VCaP (cell line): Measurements from ENCODE around the gene SNAP25.

Experiments used
- H3K27ac ChIP-seq: fragments of 450-650 bp; 2 replicates; pipeline ENCODE4 v1.5.1; 2017
- CTCF ChIP-seq: fragments of 450-650 bp; conservative IDR thresholded peaks from 2 replicates; pipeline ENCODE4 v1.5.1; 2017; ENCODE audit warnings: mild to moderate bottlenecking, moderate library complexity

The SNAP25 gene

DNA sequence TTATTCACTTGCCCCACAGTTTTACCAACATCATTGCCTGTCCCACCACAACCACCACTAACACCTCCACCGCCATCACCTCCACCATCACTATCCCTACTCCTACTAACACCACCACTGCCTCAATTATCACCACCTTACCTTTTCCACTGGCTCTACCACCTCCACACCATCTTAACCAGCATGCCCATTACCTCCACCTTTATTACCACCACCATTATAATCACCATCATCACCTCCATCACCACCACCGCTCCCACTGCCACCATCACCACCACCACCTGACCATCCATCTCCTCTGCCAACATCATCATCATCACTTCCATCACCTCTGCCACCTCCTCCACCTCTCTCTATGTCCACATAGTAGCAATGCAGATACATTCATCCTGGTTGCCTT is 90.0 kb downstream of the SNAP25 start:
- no peak for TF ChIP-seq CTCF
- no peak overlapping the region for H3K27ac ChIP-seq

- H3K27ac ChIP-seq, result no peak overlapping the region
- no peak for TF ChIP-seq CTCF
These were observed 90.7 kb downstream of the SNAP25 start for GRCh38 chr20:10309326-10309725.

DNA sequence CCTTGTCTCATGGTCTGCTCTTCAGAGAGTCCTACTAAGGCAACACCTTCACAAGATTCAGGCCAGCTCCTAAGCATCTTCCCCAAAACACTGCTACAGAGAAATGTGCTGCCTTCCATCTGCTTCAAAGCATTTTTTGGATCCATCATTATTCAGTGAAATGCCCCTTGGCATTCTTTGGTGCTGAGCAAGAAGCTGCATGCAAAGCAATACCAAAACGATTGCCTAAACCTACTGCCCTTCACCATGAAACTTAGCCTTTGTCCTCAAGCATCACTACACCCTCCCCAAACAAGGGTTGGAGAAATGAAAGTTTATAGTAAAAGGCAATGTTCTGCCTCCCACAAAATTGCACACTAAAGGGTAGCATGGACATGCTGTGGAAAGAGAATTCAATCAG is 93.5 kb downstream of the SNAP25 start:
- no peak for TF ChIP-seq CTCF
- no peak overlapping the region for H3K27ac ChIP-seq

DNA sequence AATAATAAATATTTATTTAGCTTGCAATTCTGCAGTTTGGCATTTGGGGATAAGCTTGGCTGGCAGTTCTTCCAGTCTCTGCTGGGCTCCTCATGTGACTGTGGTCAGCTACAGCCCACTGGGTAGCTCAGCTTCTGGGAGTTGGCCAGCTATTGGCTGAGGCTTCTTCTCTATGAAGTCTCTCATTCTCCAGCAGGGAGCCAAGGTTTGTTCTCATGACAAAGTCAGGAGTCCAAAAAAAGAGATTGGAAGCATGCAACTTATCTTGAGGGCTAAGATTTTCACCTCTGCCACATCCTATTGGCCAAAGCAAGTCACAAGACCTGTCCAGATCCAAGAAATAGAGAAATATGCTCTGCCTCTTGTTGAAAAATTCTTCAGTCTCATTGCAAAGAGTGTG is 94.6 kb downstream of the SNAP25 start:
- TF ChIP-seq CTCF, result no peak
- H3K27ac ChIP-seq, result no peak overlapping the region

- TF ChIP-seq CTCF, result no peak
- H3K27ac ChIP-seq, result no peak overlapping the region
These were observed 95.1 kb downstream of the SNAP25 start for GRCh38 chr20:10313701-10314100.

GRCh38 chr20:10314198-10314597 is 95.6 kb downstream of the SNAP25 start:
- no peak for TF ChIP-seq CTCF
- H3K27ac ChIP-seq, result no peak overlapping the region

GRCh38 chr20:10315138-10315537 is 96.5 kb downstream of the SNAP25 start:
- no peak overlapping the region for H3K27ac ChIP-seq

More at GRCh38 chr20:10315138-10315537, 96.5 kb downstream of the SNAP25 start:
- TF ChIP-seq CTCF, result no peak
